Effector memory CD8-positive, alpha-beta T cell (primary cell): ENCODE results near the gene BLVRA.
A peak's percentile ranks its signal among the peaks of the same experiment; 100 is the strongest.
"Not testable (repeated sequence)": the region's sequence is repeated elsewhere in the genome, so short reads cannot be mapped to it uniquely, and the experiment has no call there.

ENCODE experiments used
- ATAC-seq: fragments of 150-1000 bp; cut with Tn5 transposase; replicated peaks from 2 replicates; pipeline ENCODE4 v1.10.0; 2021; ENCODE audit warnings: mild to moderate bottlenecking, moderate library complexity
- DNase-seq, 3 experiments: peaks; one replicate each; pipeline ENCODE4 v3.0.0; 2021
- H3K27ac Mint-ChIP-seq, 2 donors: one replicate each; pipeline ENCODE4 v1.8.0; 2022; ENCODE audit warnings: mild to moderate bottlenecking in 2 of 2, mixed read lengths in 2 of 2, moderate library complexity in 2 of 2
- H3K27me3 Mint-ChIP-seq, 2 donors: one replicate each; pipeline ENCODE4 v1.8.0; 2022; ENCODE audit warnings: mixed read lengths in 2 of 2
- H3K36me3 Mint-ChIP-seq: one replicate; pipeline ENCODE4 v1.8.0; 2022; ENCODE audit warnings: mild to moderate bottlenecking, moderate library complexity, mixed read lengths; ENCODE audit not compliant: insufficient read depth
- H3K4me1 Mint-ChIP-seq, 2 donors: one replicate each; pipeline ENCODE4 v1.8.0; 2022; ENCODE audit warnings: low read depth in 2 of 2, mixed read lengths in 2 of 2
- H3K4me3 Mint-ChIP-seq, 2 donors: one replicate each; pipeline ENCODE4 v1.8.0; 2022; ENCODE audit warnings: mild to moderate bottlenecking in 2 of 2, mixed read lengths in 2 of 2, moderate library complexity in 2 of 2
- H3K9me3 Mint-ChIP-seq, 2 donors: one replicate each; pipeline ENCODE4 v1.8.0; 2022; ENCODE audit warnings: mixed read lengths in 2 of 2

The BLVRA gene

DNA sequence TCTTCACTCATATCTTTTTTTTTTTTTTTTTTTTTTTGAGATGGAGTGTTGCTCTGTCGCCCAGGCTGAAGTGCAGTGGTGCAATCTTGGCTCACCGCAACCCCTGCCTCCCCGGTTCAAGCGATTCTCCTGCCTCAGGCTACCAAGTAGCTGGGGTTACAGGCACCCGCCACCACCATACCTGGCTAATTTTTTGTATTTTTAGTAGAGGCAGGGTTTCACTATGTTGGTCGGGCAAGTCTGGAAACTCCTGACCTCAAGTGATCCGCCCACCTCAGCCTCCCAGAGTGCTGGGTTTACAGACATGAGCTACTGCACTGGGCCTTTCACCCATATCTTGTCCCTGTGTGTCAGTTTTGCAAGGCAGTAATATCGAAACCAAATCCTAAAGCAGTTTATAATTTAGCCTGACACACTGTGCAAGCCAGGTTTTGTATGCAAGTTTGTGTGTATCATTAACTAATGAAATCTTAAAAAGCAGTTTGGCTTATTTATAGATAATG lies 26.2 kb downstream of the BLVRA start:
- not testable (repeated sequence) for H3K9me3 Mint-ChIP-seq, H3K27me3 Mint-ChIP-seq
- Mint-ChIP-seq H3K4me3 (peak overlapping the region in 1 of 2 donors; percentile 50), H3K27ac (peak overlapping the region in 1 of 2 donors; percentile 77), H3K4me1 (peaks cover 2 to 13% of the 10 kb centered on the region in 2 donors), H3K36me3 (peaks cover 17% of the 10 kb centered on the region)
- ATAC-seq, result peak; percentile 36
- peak in 1 of 3 experiments; percentile 10 for DNase-seq

DNA sequence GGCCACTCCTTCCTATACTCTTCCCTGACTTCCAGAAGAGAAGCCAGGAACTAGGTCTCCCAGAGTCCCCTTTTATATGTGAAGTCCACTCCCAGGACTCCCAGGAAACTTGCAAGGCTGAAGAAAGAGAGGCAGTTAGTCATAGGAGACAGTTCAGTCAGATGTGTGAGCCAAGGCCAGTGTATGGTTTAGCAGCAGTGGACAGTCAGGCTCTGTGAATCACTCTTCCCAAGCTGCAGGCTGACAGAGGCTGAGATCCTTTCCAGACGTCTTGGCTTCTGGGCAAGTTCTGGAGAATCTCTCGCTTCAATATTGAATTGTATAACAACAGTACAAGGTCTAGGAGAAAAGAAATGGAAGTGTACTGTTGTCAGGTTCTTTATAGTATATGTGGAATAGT lies 26.9 kb downstream of the BLVRA start:
- peak overlapping the region in 1 of 2 donors; percentile 77 for H3K27ac Mint-ChIP-seq
- peaks cover 13% of the 10 kb centered on the region for H3K36me3 Mint-ChIP-seq
- ATAC-seq (no peak), DNase-seq (no peak)
- H3K4me1 Mint-ChIP-seq, result peaks cover 2 to 13% of the 10 kb centered on the region in 2 donors
- H3K9me3 Mint-ChIP-seq, result no peaks in the 10 kb centered on the region
- no peak overlapping the region for H3K4me3 Mint-ChIP-seq
- no peaks in the 10 kb centered on the region for H3K27me3 Mint-ChIP-seq

DNA sequence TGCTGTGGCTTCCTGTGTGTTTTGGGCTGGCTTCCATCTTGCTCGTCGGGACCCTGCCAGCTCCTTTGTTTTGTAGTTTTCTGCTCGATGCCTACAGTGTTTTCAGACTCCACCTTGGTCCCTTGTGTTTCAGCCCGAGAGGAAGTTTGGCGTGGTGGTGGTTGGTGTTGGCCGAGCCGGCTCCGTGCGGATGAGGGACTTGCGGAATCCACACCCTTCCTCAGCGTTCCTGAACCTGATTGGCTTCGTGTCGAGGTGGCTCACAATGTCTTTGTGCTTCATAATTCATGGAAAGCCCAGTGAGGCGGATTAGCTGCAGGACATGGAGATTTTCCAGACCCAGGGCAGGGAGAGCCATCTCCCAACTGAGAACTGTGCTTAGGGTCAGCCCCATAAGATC lies 29.3 kb downstream of the BLVRA start:
- no peak for DNase-seq

DNA sequence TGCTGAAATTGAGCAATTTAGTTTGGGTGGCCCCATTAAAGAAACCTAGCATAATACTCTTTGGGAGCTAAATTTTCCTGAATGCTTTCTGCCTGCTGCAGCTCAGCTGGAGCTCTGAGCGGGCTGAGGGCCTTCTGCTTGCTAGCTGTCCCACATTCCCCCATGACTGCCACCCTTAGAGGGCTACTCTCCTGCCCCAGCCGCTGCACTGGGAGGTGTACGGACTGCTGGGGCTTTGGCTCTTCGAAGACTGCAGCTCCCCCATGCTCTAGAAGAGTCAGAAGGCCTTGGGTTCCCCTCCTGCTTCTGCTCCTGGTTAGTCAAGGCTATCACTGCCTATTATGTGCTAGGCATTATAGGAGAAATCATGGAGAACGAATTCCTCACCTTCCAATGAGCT lies 31.5 kb downstream of the BLVRA start:
- Mint-ChIP-seq H3K9me3 (no peaks in the 10 kb centered on the region), H3K36me3 (peaks cover 14% of the 10 kb centered on the region), H3K27me3 (no peaks in the 10 kb centered on the region), H3K27ac (no peak overlapping the region), H3K4me1 (peaks cover 2 to 5% of the 10 kb centered on the region in 2 donors), H3K4me3 (no peak overlapping the region)
- DNase-seq, result no peak
- no peak for ATAC-seq

More for the DNA sequence above, 29.3 kb downstream of the BLVRA start:
- no peaks in the 10 kb centered on the region for H3K27me3 Mint-ChIP-seq
- H3K36me3 Mint-ChIP-seq, result peaks cover 14% of the 10 kb centered on the region
- no peak overlapping the region for H3K4me3 Mint-ChIP-seq
- no peak overlapping the region for H3K27ac Mint-ChIP-seq
- no peak for ATAC-seq
- H3K4me1 Mint-ChIP-seq, result peaks cover 2 to 7% of the 10 kb centered on the region in 2 donors
- no peaks in the 10 kb centered on the region for H3K9me3 Mint-ChIP-seq

DNA sequence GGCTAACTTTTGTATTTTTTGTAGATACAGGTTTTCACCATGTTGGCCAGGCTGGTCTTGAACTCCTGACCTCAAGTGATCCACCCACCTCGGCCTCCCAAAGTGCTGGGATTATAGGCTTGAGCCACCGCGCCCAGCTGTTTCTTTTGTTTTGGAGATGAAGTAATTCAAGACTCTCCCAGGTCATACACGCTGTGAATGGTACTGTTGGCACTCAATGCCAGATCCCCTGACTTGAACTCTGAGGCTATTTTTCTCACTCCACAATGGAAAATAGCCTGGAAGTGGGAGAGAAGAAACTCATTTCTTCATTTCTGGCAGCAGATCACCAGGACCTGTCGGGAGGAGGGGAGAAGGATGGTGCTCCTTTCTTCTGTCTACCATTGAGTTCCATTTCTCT lies 32.4 kb downstream of the BLVRA start:
- ATAC-seq (no peak), DNase-seq (no peak)
- Mint-ChIP-seq H3K27me3 (no peaks in the 10 kb centered on the region), H3K36me3 (peaks cover 14% of the 10 kb centered on the region), H3K4me3 (no peak overlapping the region), H3K4me1 (peaks cover 2 to 5% of the 10 kb centered on the region in 2 donors), H3K27ac (no peak overlapping the region), H3K9me3 (no peaks in the 10 kb centered on the region)

DNA sequence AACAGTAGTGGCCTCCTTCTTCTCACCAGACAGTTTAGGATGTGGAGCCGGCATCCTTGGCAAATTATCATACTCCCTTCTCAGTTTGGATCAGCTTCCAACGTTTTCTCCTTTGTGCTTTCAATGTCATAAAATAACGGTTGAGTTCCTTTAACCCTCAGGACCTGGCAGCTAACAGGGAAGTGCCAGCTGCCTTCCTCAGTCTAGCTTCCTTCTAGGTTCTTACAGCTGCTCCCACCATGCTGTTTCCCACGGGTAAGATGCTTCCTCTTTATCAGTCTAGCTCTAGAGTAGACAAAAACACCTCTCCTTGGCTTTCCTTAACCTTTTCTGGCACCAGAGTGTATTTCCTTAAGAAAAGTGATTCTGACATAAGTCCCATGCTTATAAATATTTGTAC lies 33.2 kb downstream of the BLVRA start:
- Mint-ChIP-seq H3K27ac (peak overlapping the region in 1 of 2 donors; percentile 39), H3K36me3 (peaks cover 11% of the 10 kb centered on the region), H3K4me1 (peaks cover 0 to 5% of the 10 kb centered on the region in 2 donors), H3K27me3 (no peaks in the 10 kb centered on the region), H3K9me3 (no peaks in the 10 kb centered on the region), H3K4me3 (no peak overlapping the region)
- no peak for DNase-seq
- ATAC-seq, result no peak

DNA sequence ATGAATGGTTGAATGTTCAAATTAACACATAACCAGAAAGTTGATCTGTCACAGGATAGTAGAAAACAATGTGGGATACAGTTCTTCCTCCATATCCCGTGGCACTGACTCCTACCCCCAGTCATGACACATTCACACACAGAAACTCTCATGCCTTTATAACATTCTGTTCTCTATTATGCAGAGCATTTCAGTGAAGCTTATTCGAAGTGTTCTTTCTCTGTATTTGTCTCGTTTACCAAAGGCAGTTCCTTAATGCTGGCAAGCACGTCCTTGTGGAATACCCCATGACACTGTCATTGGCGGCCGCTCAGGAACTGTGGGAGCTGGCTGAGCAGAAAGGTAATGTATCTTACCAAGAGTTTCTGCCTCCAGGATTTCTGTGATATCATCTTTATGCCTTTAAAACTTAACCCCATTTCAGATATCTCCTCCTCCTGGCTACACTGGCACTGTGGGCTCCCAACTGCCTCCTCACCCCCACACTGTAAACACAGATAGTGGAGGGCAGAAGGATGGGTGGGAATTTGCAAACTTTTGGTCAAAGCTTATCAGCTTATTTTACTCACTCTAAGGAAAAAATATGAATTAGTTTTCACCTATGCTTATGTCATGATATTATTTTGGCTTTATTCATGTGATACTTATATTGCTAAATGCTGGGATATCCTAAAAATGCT lies 34.1 kb downstream of the BLVRA start:
- H3K4me3 Mint-ChIP-seq, result no peak overlapping the region
- DNase-seq (no peak), ATAC-seq (no peak)
- no peak overlapping the region for H3K27ac Mint-ChIP-seq
- no peaks in the 10 kb centered on the region for H3K9me3 Mint-ChIP-seq
- H3K4me1 Mint-ChIP-seq, result peaks cover 0 to 5% of the 10 kb centered on the region in 2 donors
- peaks cover 11% of the 10 kb centered on the region for H3K36me3 Mint-ChIP-seq
- H3K27me3 Mint-ChIP-seq, result no peaks in the 10 kb centered on the region

DNA sequence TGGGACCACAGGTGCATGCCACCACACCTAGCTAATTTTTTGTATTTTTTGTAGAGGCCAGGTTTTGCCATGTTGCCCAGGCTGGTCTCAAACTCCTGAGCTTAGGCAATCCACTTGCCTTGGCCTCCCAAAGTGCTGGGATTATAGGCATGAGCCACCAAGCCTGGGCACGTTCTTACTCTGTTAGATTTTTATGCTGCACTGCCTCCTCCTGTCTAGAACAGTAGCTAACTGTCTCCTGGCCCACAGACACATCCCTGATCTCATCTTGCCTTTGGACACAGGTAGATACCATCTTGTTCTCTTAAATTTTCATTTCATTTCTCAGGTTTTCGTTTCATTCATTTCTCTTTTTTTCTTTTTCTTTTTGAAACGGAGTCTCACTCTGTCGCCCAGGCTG lies 41.1 kb downstream of the BLVRA start:
- no peak for ATAC-seq

DNA sequence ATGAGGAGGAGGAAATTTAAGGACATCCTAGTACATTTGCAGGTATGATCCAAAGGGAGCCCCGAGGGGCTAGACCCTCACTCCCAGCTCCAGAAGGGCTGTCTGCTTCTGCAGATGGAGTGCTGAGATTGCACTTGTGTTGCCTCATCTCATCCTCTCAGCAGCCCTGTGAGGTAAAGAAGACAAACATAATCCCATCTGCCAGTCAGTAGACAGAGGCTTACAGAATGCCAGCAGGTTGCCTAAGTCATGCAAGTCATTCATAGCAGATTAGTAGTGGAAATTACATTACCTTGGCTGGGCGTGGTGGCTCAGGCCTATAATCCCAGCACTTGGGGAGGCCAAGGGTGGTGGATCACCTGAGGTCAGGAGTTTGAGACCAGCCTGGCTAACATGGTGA lies 45.4 kb downstream of the BLVRA start:
- Mint-ChIP-seq H3K4me1 (peaks cover 9 to 12% of the 10 kb centered on the region in 2 donors), H3K36me3 (peaks cover 27% of the 10 kb centered on the region), H3K27ac (no peak overlapping the region), H3K27me3 (no peaks in the 10 kb centered on the region), H3K4me3 (no peak overlapping the region), H3K9me3 (no peaks in the 10 kb centered on the region)
- ATAC-seq, result no peak
- DNase-seq, result no peak

More for the DNA sequence above, 41.1 kb downstream of the BLVRA start:
- Mint-ChIP-seq H3K27me3 (no peaks in the 10 kb centered on the region), H3K36me3 (peaks cover 10% of the 10 kb centered on the region), H3K4me3 (no peak overlapping the region), H3K27ac (peak overlapping the region in 1 of 2 donors; percentile 53), H3K9me3 (no peaks in the 10 kb centered on the region), H3K4me1 (no peaks in the 10 kb centered on the region)
- DNase-seq, result no peak

DNA sequence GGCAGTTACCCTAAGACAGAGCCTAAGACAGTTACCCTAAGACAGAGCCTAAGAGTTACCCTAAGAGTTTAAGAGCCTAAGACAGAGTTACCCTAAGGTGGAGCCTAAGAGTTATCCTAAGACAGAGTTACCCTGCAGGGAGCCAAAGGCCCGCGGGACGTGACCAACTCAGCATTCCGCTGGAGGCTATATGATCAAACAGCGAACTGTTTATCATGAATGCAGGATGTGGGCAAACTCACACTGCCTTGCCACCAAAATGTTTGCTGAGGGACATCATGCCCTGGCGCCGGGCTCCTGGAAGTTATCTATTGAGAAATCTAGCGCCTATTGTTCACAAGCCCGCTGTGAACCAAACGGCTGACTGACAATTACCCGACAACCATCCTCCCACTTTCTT lies 49.9 kb downstream of the BLVRA start:
- H3K4me3 Mint-ChIP-seq, result peak overlapping the region; percentile 20 to 53

DNA sequence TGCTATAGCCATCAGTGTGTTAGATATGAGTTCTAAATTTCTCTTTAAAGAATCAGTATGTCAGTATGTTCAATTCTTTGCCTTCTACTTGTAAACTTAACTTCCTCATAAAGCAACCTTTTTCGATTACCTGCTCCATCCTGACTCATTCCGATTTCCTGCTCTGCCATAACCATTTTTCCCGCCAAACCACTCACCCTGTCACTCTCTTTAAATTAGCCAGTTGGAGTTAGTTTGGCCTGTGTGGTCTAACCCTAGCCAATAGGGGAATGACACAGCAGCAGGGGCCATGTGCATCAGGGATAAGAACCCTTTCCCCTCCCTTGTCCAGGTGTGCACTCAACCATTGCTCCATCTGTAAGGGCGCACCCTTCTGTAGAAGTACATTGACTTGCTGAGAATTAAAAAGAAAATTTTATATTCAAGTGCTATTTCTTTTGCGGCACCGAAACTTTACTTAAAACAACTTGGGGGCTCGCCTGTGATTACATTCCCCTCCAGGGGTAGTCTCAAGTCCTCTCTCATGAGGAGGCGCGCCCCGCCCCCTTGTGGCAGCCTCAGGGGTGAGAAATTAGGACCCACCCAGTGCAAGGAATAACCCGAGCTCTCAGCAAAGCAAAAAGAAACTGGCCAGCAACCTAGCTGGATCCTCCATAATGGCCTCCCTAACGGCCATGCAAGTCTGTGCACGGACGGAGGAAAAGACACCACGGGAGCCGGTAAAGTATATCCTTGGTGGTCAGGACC lies 51.9 kb downstream of the BLVRA start:
- DNase-seq, result peak; percentile 5 to 20 (median 16)
- Mint-ChIP-seq H3K4me3 (peak overlapping the region in 1 of 2 donors; percentile 44), H3K36me3 (peaks cover 20% of the 10 kb centered on the region), H3K27me3 (peaks cover 7 to 27% of the 10 kb centered on the region in 2 donors), H3K4me1 (peaks cover 12 to 32% of the 10 kb centered on the region in 2 donors), H3K27ac (peak overlapping the region in 1 of 2 donors; percentile 96)
- not testable (repeated sequence) for H3K9me3 Mint-ChIP-seq, ATAC-seq

More for the DNA sequence above, 49.9 kb downstream of the BLVRA start:
- ATAC-seq (peak; percentile 81), DNase-seq (peak; percentile 26 to 45 (median 26))
- H3K27ac Mint-ChIP-seq, result peak overlapping the region; percentile 30 to 96
- H3K4me1 Mint-ChIP-seq, result peaks cover 12 to 32% of the 10 kb centered on the region in 2 donors
- H3K9me3 Mint-ChIP-seq, result no peaks in the 10 kb centered on the region
- H3K36me3 Mint-ChIP-seq, result peaks cover 20% of the 10 kb centered on the region
- peaks cover 0 to 11% of the 10 kb centered on the region in 2 donors for H3K27me3 Mint-ChIP-seq

DNA sequence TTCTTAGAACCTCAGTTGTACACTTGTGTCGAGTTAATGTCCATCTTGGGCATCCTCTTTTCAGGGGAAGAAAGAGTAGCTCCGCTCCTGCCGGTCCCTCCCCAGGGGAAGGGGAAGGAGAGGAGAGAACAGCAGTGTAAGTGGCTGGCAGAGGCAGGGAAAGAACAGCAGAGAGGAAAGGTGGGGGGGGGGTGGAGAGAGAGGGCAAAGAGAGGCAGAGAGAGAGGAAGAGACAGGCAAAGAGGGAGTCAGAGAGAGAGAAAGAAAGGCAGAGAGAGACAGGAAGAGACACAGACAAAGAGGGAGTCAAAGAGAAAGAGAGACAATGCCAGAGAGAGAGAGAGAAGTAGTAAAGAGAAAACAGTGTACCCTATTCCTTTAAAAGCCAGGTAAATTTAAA lies 56.9 kb downstream of the BLVRA start:
- H3K27me3 Mint-ChIP-seq, result peaks cover 7 to 36% of the 10 kb centered on the region in 2 donors
- no peak for DNase-seq

DNA sequence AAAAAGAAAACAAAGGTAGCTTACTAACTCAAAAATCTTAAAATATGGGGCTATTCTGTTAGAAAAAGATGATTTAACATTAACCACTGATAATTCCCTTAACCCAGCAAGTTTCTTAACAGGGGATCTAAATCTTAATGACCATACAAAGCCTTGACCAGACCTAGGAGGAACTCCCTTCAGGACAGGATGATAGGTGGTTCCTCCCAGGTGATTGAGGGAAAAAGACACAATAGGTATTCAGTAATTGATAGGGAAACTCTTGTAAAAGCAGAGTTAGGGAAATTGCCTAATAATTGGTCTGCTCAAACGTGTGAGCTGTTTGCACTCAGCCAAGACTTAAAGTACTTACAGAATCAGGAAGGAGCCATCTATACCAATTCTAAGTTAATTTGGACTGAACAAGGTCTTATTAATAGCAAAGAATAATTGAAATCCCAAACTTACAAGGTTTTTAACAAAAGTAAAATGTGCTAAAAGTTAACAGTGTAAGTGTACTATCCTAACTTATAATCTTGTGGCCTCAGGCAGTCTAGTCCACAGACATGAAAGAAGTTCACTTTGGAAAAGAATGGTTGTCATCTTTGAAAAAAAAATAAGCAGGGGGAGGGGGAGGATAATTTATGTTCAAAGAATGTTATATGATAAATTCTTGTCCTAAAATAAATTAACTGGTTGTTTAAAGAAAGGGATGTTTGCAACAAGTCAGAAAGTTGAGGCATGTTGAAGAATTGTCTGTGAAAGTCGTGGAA lies 57.7 kb downstream of the BLVRA start:
- not testable (repeated sequence) for ATAC-seq, DNase-seq, H3K36me3 Mint-ChIP-seq, H3K9me3 Mint-ChIP-seq, H3K4me1 Mint-ChIP-seq, H3K4me3 Mint-ChIP-seq, H3K27ac Mint-ChIP-seq
- H3K27me3 Mint-ChIP-seq, result peaks cover 7 to 36% of the 10 kb centered on the region in 2 donors

More for the DNA sequence above, 56.9 kb downstream of the BLVRA start:
- no peak for ATAC-seq
- Mint-ChIP-seq H3K36me3 (no peaks in the 10 kb centered on the region), H3K27ac (no peak overlapping the region), H3K9me3 (no peaks in the 10 kb centered on the region), H3K4me3 (no peak overlapping the region), H3K4me1 (peaks cover 0 to 5% of the 10 kb centered on the region in 2 donors)
